Liver (tissue), 9 donors: ENCODE data around the gene HPN. TPM values are rescaled to one million over a fixed set of nuclear protein-coding genes. Genes with fewer than 3 reads are reported as not detected.

ENCODE experiments used
- DNase-seq: peaks from one replicate; pipeline ENCODE4 v3.0.0-alpha.2; 2017; ENCODE audit warnings: low spot score
- H3K27ac ChIP-seq, 2 donors: one replicate each; pipeline ENCODE4 v1.7.0; 2013; ENCODE audit warnings: inconsistent platforms in 2 of 2, low read length in 2 of 2, control low read depth in 1 of 2, low read depth in 1 of 2, mild to moderate bottlenecking in 1 of 2
- H3K27me3 ChIP-seq, 4 donors: one replicate each; pipeline versions ENCODE4 v1.6.1 to v1.7.0; 2013; ENCODE audit warnings: low read length in 3 of 4, inconsistent platforms in 1 of 4, mild to moderate bottlenecking in 1 of 4, moderate library complexity in 1 of 4; ENCODE audit not compliant: control insufficient read depth in 4 of 4, insufficient read depth in 4 of 4
- H3K36me3 ChIP-seq, 4 donors: one replicate each; pipeline versions ENCODE4 v1.6.1 to v1.7.0; 2013; ENCODE audit warnings: low read length in 3 of 4, mild to moderate bottlenecking in 3 of 4, low read depth in 1 of 4, moderate library complexity in 1 of 4; ENCODE audit not compliant: control insufficient read depth in 4 of 4, insufficient read depth in 3 of 4
- H3K4me1 ChIP-seq, 4 donors: one replicate each; pipeline versions ENCODE4 v1.6.1 to v1.7.0; 2013; ENCODE audit warnings: low read length in 3 of 4, mild to moderate bottlenecking in 3 of 4, moderate library complexity in 1 of 4; ENCODE audit not compliant: control insufficient read depth in 4 of 4, insufficient read depth in 4 of 4
- H3K4me3 ChIP-seq, 3 donors: one replicate each; pipeline versions ENCODE4 v1.6.1 to v1.7.0; 2013; ENCODE audit warnings: low read length in 3 of 3, control low read depth in 1 of 3, low read depth in 1 of 3, mild to moderate bottlenecking in 1 of 3
- H3K9ac ChIP-seq, 2 donors: one replicate each; pipeline ENCODE4 v1.7.0; 2013; ENCODE audit warnings: low read length in 2 of 2, mild to moderate bottlenecking in 2 of 2, moderate library complexity in 2 of 2, control low read depth in 1 of 2, low read depth in 1 of 2
- H3K9me3 ChIP-seq, 4 donors: one replicate each; pipeline versions ENCODE4 v1.6.1 to v1.7.0; 2013; ENCODE audit warnings: low read length in 3 of 4; ENCODE audit not compliant: control insufficient read depth in 4 of 4
- EGR1 ChIP-seq, 2 donors: IDR thresholded peaks; 2 replicates each; pipeline ENCODE4 v1.6.1; 2016 to 2018; ENCODE audit warnings: antibody characterized with exemption in 2 of 2, low read depth in 2 of 2
- FOXA1 ChIP-seq: IDR thresholded peaks from 2 replicates; pipeline ENCODE4 v1.6.1; 2016; ENCODE audit warnings: antibody characterized with exemption
- GABPA ChIP-seq, 2 donors: IDR thresholded peaks in 1 of 2; conservative IDR thresholded peaks in 1 of 2; 2 replicates each; pipeline ENCODE4 v1.6.1; 2016; ENCODE audit warnings: antibody characterized with exemption in 2 of 2, mild to moderate bottlenecking in 1 of 2, moderate library complexity in 1 of 2
- HNF4G ChIP-seq: IDR thresholded peaks from 2 replicates; pipeline ENCODE4 v1.6.1; 2016; ENCODE audit warnings: antibody characterized with exemption
- JUND ChIP-seq, 2 donors: IDR thresholded peaks; 2 replicates each; pipeline ENCODE4 v1.6.1; 2016; ENCODE audit warnings: antibody characterized with exemption in 2 of 2
- NR2F2 ChIP-seq: IDR thresholded peaks from 2 replicates; pipeline ENCODE4 v1.6.1; 2016; ENCODE audit warnings: antibody characterized with exemption
- RAD21 ChIP-seq, 2 donors: IDR thresholded peaks; 2 replicates each; pipeline ENCODE4 v1.6.1; 2016; ENCODE audit warnings: antibody characterized with exemption in 2 of 2, mild to moderate bottlenecking in 2 of 2
- RXRA ChIP-seq, 2 donors: IDR thresholded peaks; 2 replicates each; pipeline ENCODE4 v1.6.1; 2017 to 2018; ENCODE audit warnings: antibody characterized with exemption in 2 of 2, mild to moderate bottlenecking in 1 of 2
- SP1 ChIP-seq: IDR thresholded peaks from 2 replicates; pipeline ENCODE4 v1.6.1; 2018; ENCODE audit warnings: antibody characterized with exemption, mild to moderate bottlenecking
- TAF1 ChIP-seq: conservative IDR thresholded peaks from 2 replicates; pipeline ENCODE4 v1.6.1; 2016; ENCODE audit warnings: antibody characterized with exemption, mild to moderate bottlenecking
- YY1 ChIP-seq: IDR thresholded peaks from 2 replicates; pipeline ENCODE4 v1.6.1; 2016; ENCODE audit warnings: antibody characterized with exemption, mild to moderate bottlenecking
- WGBS: extraction: QIAGEN DNeasy Blood & Tissue Kit; methylation state at CpG from one replicate; pipeline ENCODE4 v1.1.7; 2013; 5-methylcytosine and 5-hydroxymethylcytosine counted together
- polyA plus RNA-seq, 2 donors: library from polyadenylated mRNA; stranded (reverse) in 1 of 2; unstranded in 1 of 2; fragments of 200-250 nt in 1 of 2; fragments of >200 nt in 1 of 2; fragmentation: Nextera tagmentation in 1 of 2; extraction: Ambion mirVana in 1 of 2; gene quantifications; one replicate each; pipeline versions ENCODE4 v1.2.1 to v1.2.3, GENCODE V29; 2013 to 2015
- total RNA-seq, 2 donors: library from RNA; depleted of rRNA; stranded (reverse); fragments of >200 nt; gene quantifications; one replicate each; pipeline ENCODE4 v1.2.3, GENCODE V29; 2014
- TF ChIP-seq, protein P1 (sequence below): fragments of 150-350 bp; IDR thresholded peaks from 2 replicates; pipeline ENCODE4 v1.5.1; 2017; ENCODE audit warnings: improper control_type of control experiment, low read depth, low read length; ENCODE audit not compliant: missing input control
- TF ChIP-seq, protein P2 (sequence below): IDR thresholded peaks from 2 replicates; pipeline ENCODE4 v1.6.1; 2016; ENCODE audit warnings: antibody characterized with exemption, mild to moderate bottlenecking
- TF ChIP-seq, protein P3 (sequence below): IDR thresholded peaks from 2 replicates; pipeline ENCODE4 v1.6.1; 2016; ENCODE audit warnings: antibody characterized with exemption
- TF ChIP-seq, protein P4 (sequence below): IDR thresholded peaks from 2 replicates; pipeline ENCODE4 v1.6.1; 2016; ENCODE audit warnings: antibody characterized with exemption
- donor health status: healthy.
- donor health status: healthy.
- donor health status: healthy.
- donor health status: healthy.
- donor health status: healthy.

The HPN gene
- total and polyA plus RNA-seq, 4 donors, result 130 to 535 (median 335) TPM

DNA sequence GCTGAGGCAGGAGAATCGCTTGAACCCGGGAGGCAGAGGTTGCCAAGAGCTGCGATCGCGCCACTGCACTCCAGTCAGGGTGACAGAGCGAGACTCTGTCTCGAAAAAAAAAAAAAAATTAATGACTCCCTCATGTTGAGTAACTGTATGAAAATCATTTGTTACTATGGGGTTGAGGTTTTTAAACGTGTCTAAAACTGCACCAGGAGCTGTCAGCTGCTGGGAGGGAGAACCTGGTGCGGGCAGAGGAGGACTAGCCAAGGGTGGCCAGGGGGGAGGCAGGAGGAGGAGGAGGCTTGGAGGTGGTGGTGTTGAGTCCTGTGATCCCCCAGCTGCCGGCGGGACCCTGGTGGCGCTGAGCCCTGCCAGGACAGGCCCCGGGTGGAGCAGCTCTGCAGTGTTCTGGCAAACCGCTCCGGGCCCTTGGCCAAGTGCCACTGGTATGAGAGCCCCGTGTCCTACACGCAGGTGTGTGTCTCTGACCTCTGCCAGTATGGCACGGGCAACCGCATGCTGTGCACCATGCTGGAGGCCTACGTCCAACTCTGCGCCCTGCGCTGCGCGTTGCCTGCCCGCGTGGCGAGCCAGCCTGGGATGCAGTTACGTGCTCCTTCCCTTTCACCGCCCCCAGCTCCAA lies 57.0 kb downstream of the HPN start (continued):
- TF ChIP-seq EGR1 (IDR thresholded peaks at IDR 0.05; ENCODE audit: low read depth in 2 of 2), result no peak
- no peak for TF ChIP-seq TAF1
- no peak for TF ChIP-seq YY1
- TF ChIP-seq NR2F2, result no peak
- TF ChIP-seq, protein P1, sequence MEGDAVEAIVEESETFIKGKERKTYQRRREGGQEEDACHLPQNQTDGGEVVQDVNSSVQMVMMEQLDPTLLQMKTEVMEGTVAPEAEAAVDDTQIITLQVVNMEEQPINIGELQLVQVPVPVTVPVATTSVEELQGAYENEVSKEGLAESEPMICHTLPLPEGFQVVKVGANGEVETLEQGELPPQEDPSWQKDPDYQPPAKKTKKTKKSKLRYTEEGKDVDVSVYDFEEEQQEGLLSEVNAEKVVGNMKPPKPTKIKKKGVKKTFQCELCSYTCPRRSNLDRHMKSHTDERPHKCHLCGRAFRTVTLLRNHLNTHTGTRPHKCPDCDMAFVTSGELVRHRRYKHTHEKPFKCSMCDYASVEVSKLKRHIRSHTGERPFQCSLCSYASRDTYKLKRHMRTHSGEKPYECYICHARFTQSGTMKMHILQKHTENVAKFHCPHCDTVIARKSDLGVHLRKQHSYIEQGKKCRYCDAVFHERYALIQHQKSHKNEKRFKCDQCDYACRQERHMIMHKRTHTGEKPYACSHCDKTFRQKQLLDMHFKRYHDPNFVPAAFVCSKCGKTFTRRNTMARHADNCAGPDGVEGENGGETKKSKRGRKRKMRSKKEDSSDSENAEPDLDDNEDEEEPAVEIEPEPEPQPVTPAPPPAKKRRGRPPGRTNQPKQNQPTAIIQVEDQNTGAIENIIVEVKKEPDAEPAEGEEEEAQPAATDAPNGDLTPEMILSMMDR, result no peak

DNA sequence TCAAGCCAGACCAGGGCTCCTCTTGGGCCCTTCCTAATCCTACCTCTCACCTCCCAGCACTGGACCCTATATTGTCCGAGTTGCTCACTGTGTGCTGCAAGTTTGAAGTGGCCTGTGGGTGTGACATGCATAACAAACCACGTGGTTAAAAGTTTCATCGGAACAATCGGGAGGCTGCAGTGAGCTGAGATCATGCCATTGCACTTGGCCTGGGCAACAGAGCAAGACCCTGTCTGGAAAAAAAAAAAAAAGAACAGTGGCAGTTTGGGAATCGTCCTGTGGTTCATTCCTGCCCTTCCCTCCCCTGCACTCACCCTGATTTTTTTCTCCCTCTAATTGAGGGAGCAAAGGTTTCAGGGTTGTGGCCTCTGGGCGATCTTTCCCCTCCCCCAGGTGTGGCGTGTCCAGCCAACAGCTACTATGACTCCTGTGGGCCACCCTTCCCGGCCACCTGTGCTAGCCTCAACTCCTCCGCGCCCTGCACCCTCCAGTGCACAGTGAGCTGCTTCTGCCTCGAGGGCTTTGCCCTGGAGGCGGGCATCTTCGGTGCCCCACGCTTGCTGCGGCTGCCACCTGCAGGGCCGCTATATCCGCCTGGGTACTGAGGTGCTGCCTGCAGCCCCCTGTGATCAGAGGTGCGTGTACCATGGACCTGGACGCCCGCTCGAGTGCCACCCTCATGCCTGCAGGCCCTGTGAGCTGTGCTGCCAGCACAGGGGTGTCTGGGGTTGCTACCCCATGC lies 57.8 kb downstream of the HPN start:
- WGBS, result 81% methylated on average over 21 of the region's 21 CpGs
- H3K27me3 ChIP-seq, result no peaks in the 10 kb centered on the region
- TF ChIP-seq RXRA (IDR thresholded peaks at IDR 0.05), result peak in 1 of 2 donors; percentile 33
- TF ChIP-seq, protein P2, sequence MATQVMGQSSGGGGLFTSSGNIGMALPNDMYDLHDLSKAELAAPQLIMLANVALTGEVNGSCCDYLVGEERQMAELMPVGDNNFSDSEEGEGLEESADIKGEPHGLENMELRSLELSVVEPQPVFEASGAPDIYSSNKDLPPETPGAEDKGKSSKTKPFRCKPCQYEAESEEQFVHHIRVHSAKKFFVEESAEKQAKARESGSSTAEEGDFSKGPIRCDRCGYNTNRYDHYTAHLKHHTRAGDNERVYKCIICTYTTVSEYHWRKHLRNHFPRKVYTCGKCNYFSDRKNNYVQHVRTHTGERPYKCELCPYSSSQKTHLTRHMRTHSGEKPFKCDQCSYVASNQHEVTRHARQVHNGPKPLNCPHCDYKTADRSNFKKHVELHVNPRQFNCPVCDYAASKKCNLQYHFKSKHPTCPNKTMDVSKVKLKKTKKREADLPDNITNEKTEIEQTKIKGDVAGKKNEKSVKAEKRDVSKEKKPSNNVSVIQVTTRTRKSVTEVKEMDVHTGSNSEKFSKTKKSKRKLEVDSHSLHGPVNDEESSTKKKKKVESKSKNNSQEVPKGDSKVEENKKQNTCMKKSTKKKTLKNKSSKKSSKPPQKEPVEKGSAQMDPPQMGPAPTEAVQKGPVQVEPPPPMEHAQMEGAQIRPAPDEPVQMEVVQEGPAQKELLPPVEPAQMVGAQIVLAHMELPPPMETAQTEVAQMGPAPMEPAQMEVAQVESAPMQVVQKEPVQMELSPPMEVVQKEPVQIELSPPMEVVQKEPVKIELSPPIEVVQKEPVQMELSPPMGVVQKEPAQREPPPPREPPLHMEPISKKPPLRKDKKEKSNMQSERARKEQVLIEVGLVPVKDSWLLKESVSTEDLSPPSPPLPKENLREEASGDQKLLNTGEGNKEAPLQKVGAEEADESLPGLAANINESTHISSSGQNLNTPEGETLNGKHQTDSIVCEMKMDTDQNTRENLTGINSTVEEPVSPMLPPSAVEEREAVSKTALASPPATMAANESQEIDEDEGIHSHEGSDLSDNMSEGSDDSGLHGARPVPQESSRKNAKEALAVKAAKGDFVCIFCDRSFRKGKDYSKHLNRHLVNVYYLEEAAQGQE, result no peak
- no peak overlapping the region for H3K27ac ChIP-seq
- no peaks in the 10 kb centered on the region for H3K9me3 ChIP-seq
- no peaks in the 10 kb centered on the region for H3K36me3 ChIP-seq
- H3K4me3 ChIP-seq, result no peak overlapping the region
- no peak overlapping the region for H3K9ac ChIP-seq
- no peak for DNase-seq
- peaks cover 2 to 15% (median 11%) of the 10 kb centered on the region in 4 donors for H3K4me1 ChIP-seq

DNA sequence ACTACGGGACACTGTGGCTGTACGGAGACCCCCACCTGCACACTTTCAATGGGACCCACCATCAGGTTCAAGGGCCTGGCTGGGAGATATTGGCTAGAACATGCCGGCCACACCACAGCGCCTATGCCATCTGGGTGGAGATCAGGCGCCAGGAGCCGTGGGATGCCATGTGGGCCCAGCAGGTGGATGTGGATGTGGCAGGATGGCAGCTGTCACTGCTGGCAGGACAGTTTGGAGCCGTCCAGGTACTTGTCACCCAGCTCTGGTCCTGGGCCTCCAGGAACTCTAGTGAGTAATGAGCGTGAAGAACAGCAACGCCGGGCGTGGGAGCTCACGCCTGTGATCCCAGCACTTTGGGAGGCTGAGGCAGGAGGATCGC lies 58.4 kb downstream of the HPN start:
- TF ChIP-seq HNF4G (no peak), NR2F2 (no peak), RXRA (IDR thresholded peaks at IDR 0.05) (no peak), JUND (IDR thresholded peaks at IDR 0.05) (no peak), YY1 (no peak), SP1 (no peak), TAF1 (no peak), GABPA (IDR thresholded peaks at IDR 0.05 in 1 of 2, conservative IDR thresholded peaks at IDR 0.05 in 1 of 2) (no peak), FOXA1 (no peak), RAD21 (IDR thresholded peaks at IDR 0.05) (no peak)
- TF ChIP-seq, protein P2, result no peak
- TF ChIP-seq, protein P3, sequence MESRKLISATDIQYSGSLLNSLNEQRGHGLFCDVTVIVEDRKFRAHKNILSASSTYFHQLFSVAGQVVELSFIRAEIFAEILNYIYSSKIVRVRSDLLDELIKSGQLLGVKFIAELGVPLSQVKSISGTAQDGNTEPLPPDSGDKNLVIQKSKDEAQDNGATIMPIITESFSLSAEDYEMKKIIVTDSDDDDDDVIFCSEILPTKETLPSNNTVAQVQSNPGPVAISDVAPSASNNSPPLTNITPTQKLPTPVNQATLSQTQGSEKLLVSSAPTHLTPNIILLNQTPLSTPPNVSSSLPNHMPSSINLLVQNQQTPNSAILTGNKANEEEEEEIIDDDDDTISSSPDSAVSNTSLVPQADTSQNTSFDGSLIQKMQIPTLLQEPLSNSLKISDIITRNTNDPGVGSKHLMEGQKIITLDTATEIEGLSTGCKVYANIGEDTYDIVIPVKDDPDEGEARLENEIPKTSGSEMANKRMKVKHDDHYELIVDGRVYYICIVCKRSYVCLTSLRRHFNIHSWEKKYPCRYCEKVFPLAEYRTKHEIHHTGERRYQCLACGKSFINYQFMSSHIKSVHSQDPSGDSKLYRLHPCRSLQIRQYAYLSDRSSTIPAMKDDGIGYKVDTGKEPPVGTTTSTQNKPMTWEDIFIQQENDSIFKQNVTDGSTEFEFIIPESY, result no peak
- TF ChIP-seq, protein P4, sequence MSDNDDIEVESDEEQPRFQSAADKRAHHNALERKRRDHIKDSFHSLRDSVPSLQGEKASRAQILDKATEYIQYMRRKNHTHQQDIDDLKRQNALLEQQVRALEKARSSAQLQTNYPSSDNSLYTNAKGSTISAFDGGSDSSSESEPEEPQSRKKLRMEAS, result no peak
- Histone ChIP-seq H3K27ac (no peak overlapping the region), H3K9me3 (no peaks in the 10 kb centered on the region), H3K4me1 (peaks cover 2 to 15% (median 11%) of the 10 kb centered on the region in 4 donors), H3K36me3 (no peaks in the 10 kb centered on the region), H3K27me3 (no peaks in the 10 kb centered on the region), H3K9ac (no peak overlapping the region), H3K4me3 (no peak overlapping the region)
- 97% methylated on average over 13 of the region's 13 CpGs for WGBS
- no peak for DNase-seq
